ENCODE results near the gene RTP5.

DNA sequence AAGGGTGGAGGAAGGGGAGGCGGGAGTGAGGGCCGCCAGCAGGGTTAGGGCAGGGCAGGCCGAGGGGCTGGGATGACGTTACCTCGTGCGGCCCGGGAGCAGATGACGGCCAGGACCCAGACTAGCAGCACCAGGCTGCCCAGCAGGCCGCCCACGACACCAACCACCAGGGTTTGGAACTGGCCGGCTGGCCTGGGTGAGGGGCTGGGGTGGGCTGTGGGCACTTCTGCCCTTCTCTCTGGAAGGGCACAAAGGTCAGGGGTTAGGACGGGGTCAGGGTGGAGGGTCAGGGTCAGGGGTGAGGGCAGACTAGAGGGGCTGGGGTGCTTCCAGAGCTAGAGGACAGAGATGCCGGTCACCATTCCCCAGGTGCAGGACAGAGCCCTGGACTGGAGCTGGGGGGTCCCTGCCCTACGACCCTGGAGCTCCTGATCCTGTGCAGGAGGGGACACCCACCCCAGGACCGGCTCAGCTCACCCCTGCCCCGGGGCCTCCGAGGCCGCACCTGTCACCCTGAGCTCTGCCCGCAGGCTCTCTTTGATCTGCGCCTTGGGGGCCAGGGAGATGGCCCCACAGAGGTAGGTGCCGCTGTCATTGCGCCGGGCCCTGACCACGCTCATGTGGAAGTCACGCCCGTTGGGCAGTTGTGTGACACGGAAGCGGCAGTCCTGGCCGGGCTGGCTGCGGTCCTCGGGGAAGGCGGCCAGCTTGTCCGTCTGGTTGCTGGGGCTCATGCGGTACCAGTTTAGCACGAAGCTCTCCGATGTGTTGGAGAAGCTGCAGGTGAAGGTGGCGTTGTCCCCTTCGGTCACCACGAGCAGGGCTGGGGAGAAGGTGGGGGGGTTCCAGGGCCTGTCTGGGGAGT, 17.2 kb upstream of the RTP5 start:
- TF ChIP-seq, protein P1, sequence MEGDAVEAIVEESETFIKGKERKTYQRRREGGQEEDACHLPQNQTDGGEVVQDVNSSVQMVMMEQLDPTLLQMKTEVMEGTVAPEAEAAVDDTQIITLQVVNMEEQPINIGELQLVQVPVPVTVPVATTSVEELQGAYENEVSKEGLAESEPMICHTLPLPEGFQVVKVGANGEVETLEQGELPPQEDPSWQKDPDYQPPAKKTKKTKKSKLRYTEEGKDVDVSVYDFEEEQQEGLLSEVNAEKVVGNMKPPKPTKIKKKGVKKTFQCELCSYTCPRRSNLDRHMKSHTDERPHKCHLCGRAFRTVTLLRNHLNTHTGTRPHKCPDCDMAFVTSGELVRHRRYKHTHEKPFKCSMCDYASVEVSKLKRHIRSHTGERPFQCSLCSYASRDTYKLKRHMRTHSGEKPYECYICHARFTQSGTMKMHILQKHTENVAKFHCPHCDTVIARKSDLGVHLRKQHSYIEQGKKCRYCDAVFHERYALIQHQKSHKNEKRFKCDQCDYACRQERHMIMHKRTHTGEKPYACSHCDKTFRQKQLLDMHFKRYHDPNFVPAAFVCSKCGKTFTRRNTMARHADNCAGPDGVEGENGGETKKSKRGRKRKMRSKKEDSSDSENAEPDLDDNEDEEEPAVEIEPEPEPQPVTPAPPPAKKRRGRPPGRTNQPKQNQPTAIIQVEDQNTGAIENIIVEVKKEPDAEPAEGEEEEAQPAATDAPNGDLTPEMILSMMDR (IDR thresholded peaks at IDR 0.05; ENCODE audit: poor library complexity) = no peak
- no peak for TF ChIP-seq EZH2phosphoT487 (IDR thresholded peaks at IDR 0.05; ENCODE audit: low read depth, severe bottlenecking, unreplicated experiment)
